Loucy (cell line): ENCODE data around the gene PDE8A.

Experiments used
- H2AFZ ChIP-seq: fragments of 200-600 bp; sonication (generic); 2 replicates; pipeline ENCODE4 v1.6.0; 2016; ENCODE audit warnings: antibody characterized with exemption, mild to moderate bottlenecking, low read length, moderate library complexity
- H3F3A ChIP-seq: fragments of 200-600 bp; 2 replicates; pipeline ENCODE4 v1.6.0; 2016; ENCODE audit warnings: antibody characterized with exemption, low read depth, mild to moderate bottlenecking
- H3K27me3 ChIP-seq: fragments of 200-600 bp; sonication (generic); 2 replicates; pipeline ENCODE4 v1.6.1; 2014; ENCODE audit warnings: low read length, mild to moderate bottlenecking; ENCODE audit not compliant: insufficient read depth, poor library complexity, severe bottlenecking
- H3K36me3 ChIP-seq: fragments of 200-600 bp; sonication (generic); 2 replicates; pipeline ENCODE4 v1.6.1; 2016; ENCODE audit warnings: low read length; ENCODE audit not compliant: insufficient read depth
- H3K4me1 ChIP-seq: fragments of 200-600 bp; sonication (generic); 2 replicates; pipeline ENCODE4 v1.5.1; 2014; ENCODE audit warnings: low read length, mild to moderate bottlenecking; ENCODE audit not compliant: insufficient read depth, poor library complexity, severe bottlenecking
- H3K4me2 ChIP-seq: fragments of 200-600 bp; sonication (generic); 2 replicates; pipeline ENCODE4 v1.6.0; 2014; ENCODE audit warnings: antibody characterized with exemption, low read length, low read depth, mild to moderate bottlenecking; ENCODE audit not compliant: poor library complexity, severe bottlenecking
- H3K4me3 ChIP-seq: fragments of 200-600 bp; sonication (generic); 2 replicates; pipeline ENCODE4 v1.5.1; 2014; ENCODE audit warnings: low read length, mild to moderate bottlenecking, mixed read lengths; ENCODE audit not compliant: poor library complexity, severe bottlenecking
- H3K79me2 ChIP-seq: fragments of 200-600 bp; sonication (generic); 2 replicates; pipeline ENCODE4 v1.6.1; 2014; ENCODE audit warnings: low read length; ENCODE audit not compliant: insufficient read depth
- H3K9ac ChIP-seq: fragments of 200-600 bp; sonication (generic); 2 replicates; pipeline ENCODE4 v1.6.0; 2014; ENCODE audit warnings: mild to moderate bottlenecking, low read depth, low read length, moderate library complexity; ENCODE audit not compliant: poor library complexity, severe bottlenecking
- H3K9me2 ChIP-seq: fragments of 200-600 bp; sonication (generic); replicated peaks from 2 replicates; pipeline ENCODE4 v1.6.1; 2016; ENCODE audit warnings: low read depth, low read length, mixed read lengths
- H3K9me3 ChIP-seq: fragments of 200-600 bp; sonication (generic); 2 replicates; pipeline ENCODE4 v1.6.1; 2014; ENCODE audit warnings: mild to moderate bottlenecking, antibody characterized with exemption, low read length, low read depth; ENCODE audit not compliant: insufficient read depth
- H4K20me1 ChIP-seq: fragments of 200-600 bp; sonication (generic); 2 replicates; pipeline ENCODE4 v1.6.0; 2014; ENCODE audit warnings: antibody characterized with exemption, low read length, mild to moderate bottlenecking; ENCODE audit not compliant: insufficient read depth, poor library complexity, severe bottlenecking
- EZH2phosphoT487 ChIP-seq: fragments of 200-600 bp; IDR thresholded peaks from 2 replicates; pipeline ENCODE4 v1.6.1; 2018; ENCODE audit warnings: antibody characterized with exemption, mild to moderate bottlenecking, moderate library complexity, borderline replicate concordance
- TF ChIP-seq, protein P1 (sequence below): fragments of 200-600 bp; sonication (generic); conservative IDR thresholded peaks from 2 replicates; pipeline ENCODE4 v1.5.1; 2014; ENCODE audit warnings: mild to moderate bottlenecking, antibody characterized with exemption, low read length

PDE8A gene

DNA sequence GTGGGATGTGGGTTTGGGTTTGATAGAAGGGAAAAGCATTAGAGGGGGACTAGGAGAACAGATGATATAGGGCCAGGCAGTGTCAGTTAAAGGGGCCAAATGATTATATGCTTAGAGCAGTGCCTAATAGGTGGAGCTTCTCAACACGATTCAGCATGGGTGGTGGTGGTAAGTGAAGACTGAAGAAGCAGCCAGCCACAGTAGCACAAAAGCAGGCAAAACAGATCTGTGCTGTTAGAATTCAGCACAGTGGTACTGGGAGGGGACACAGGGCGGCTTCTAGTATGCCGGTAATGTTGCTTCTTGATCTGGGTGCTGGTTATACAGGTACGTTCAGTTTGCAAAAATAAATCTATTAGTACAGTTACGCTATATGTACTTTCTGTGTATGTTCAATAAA lies 25.5 kb downstream of the PDE8A start:
- no peaks in the 10 kb centered on the region for H3K9me3 ChIP-seq
- peaks cover 17% of the 10 kb centered on the region for H3F3A ChIP-seq
- peaks cover 62% of the 10 kb centered on the region for H3K79me2 ChIP-seq
- H3K36me3 ChIP-seq = no peaks in the 10 kb centered on the region
- no peak overlapping the region for H3K9ac ChIP-seq
- no peak overlapping the region for H3K4me2 ChIP-seq
- no peaks in the 10 kb centered on the region for H3K9me2 ChIP-seq
- H4K20me1 ChIP-seq = no peaks in the 10 kb centered on the region
- no peak overlapping the region for H3K4me3 ChIP-seq
- H3K27me3 ChIP-seq = no peaks in the 10 kb centered on the region
- TF ChIP-seq, protein P1, sequence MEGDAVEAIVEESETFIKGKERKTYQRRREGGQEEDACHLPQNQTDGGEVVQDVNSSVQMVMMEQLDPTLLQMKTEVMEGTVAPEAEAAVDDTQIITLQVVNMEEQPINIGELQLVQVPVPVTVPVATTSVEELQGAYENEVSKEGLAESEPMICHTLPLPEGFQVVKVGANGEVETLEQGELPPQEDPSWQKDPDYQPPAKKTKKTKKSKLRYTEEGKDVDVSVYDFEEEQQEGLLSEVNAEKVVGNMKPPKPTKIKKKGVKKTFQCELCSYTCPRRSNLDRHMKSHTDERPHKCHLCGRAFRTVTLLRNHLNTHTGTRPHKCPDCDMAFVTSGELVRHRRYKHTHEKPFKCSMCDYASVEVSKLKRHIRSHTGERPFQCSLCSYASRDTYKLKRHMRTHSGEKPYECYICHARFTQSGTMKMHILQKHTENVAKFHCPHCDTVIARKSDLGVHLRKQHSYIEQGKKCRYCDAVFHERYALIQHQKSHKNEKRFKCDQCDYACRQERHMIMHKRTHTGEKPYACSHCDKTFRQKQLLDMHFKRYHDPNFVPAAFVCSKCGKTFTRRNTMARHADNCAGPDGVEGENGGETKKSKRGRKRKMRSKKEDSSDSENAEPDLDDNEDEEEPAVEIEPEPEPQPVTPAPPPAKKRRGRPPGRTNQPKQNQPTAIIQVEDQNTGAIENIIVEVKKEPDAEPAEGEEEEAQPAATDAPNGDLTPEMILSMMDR = no peak
- no peak for TF ChIP-seq EZH2phosphoT487
- no peak overlapping the region for H2AFZ ChIP-seq
- peaks cover 42% of the 10 kb centered on the region for H3K4me1 ChIP-seq

DNA sequence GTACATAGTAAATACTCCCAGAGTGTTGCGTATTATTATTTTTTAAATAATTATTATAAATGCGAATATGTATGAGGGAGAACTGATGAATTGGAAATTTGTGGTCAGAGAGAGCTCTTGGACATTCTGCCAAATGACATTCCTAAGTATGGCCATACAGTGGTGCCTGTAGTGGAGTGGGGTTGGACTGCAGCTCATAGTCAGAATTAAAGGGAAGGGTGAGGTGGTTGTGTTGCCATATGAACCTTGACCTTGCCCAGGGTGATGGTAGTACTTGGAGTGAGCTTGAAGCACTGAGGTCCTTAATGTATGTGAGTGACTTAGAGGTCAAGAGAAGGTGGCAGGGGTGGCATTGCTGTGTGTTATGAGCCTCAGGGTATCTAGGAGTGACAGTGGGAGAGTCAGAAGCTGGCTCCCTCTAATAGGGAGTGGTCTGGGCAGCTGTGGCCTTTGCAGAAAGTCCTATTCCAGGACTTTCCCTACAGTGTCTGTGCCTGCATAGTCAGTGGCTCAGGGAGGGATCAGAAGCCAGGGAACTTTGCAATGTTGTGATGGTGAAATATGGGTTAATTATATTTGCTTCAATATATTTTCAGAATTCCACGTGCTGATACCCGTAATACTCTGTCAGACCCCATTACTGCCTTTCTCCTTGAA lies 26.2 kb downstream of the PDE8A start:
- Histone ChIP-seq H3K27me3 (no peaks in the 10 kb centered on the region), H4K20me1 (no peaks in the 10 kb centered on the region), H3K4me2 (peak overlapping the region; percentile 26), H2AFZ (no peak overlapping the region), H3K4me1 (peaks cover 36% of the 10 kb centered on the region), H3K9ac (no peak overlapping the region), H3K4me3 (no peak overlapping the region), H3K36me3 (0 out of 2 replicates have a peak, but pooled peaks cover under 1% of the 10 kb centered on the region), H3K9me2 (no peaks in the 10 kb centered on the region), H3K9me3 (no peaks in the 10 kb centered on the region), H3K79me2 (peaks cover 57% of the 10 kb centered on the region), H3F3A (peaks cover 17% of the 10 kb centered on the region)
- TF ChIP-seq, protein P1 = no peak
- no peak for TF ChIP-seq EZH2phosphoT487

DNA sequence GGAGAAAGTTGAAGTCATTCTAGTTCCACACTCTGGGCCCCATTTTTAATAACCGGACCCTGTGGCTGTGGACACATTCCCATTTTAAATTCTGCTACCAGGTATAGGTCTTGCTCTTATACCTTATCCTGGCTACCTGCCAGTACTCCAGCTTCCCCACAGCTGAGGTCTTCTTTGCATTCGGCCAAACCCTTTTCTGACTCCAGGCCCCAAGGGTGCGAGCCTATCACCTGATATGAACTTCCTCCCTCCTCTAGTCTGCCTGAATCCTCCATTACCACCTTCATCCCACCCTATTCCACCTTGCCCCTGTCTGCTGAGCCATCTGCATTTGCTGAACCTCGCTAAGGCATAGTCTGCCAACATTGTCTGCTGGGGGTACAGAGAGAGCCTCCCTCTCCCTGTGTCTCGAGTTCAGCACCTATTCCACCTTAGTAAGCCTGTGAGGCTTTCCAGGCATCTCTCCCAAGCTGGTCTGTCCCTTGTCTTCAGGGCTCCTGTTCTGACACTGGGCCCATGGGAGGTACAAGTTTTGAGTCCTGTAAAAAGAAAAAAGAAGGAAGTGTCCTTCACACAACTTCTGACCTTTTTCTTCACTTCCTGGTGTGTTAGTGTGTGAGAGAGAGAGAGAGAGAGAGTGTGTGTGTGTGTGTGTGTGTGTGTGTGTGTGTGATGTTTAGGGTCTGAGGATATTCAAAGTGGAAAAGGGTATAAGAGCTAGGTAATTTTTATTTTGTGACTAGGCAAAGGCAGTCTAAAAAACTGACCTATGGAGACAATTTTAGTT lies 27.0 kb downstream of the PDE8A start:
- peaks cover 17% of the 10 kb centered on the region for H3F3A ChIP-seq
- no peak for TF ChIP-seq EZH2phosphoT487
- TF ChIP-seq, protein P1 = no peak
- 0 out of 2 replicates have a peak overlapping the region, but pooled peaks have one; percentile 21 for H2AFZ ChIP-seq
- H3K9me3 ChIP-seq = no peaks in the 10 kb centered on the region
- no peaks in the 10 kb centered on the region for H3K27me3 ChIP-seq
- H4K20me1 ChIP-seq = no peaks in the 10 kb centered on the region
- H3K4me3 ChIP-seq = no peak overlapping the region
- 0 out of 2 replicates have a peak, but pooled peaks cover 2% of the 10 kb centered on the region for H3K36me3 ChIP-seq
- H3K9me2 ChIP-seq = no peaks in the 10 kb centered on the region
- peak overlapping the region; percentile 37 for H3K9ac ChIP-seq
- peaks cover 36% of the 10 kb centered on the region for H3K4me1 ChIP-seq
- peak overlapping the region; percentile 44 for H3K4me2 ChIP-seq
- H3K79me2 ChIP-seq = peaks cover 60% of the 10 kb centered on the region
